ENCODE results near the gene TCF7L2.

TCF7L2 gene

GRCh38 chr10:113111260-113111659 is 161.2 kb downstream of the TCF7L2 start:
- Histone ChIP-seq H3K4me3 (ENCODE audit: low read depth, low read length, poor library complexity, severe bottlenecking) (no peak overlapping the region), H3F3A (ENCODE audit: insufficient read depth, low read length) (no peaks in the 10 kb centered on the region), H3K9ac (ENCODE audit: low read length) (no peak overlapping the region), H3K27me3 (ENCODE audit: insufficient read depth, low read length) (no peaks in the 10 kb centered on the region), H3K9me2 (ENCODE audit: low read depth, low read length) (no peaks in the 10 kb centered on the region), H3K36me3 (ENCODE audit: insufficient read depth, low read length) (no peaks in the 10 kb centered on the region), H3K79me2 (ENCODE audit: insufficient read depth, low read length) (no peaks in the 10 kb centered on the region), H4K20me1 (ENCODE audit: insufficient read depth, low read length) (no peaks in the 10 kb centered on the region), H2AFZ (ENCODE audit: low read length) (no peak overlapping the region), H3K27ac (ENCODE audit: low read depth, low read length, poor library complexity, severe bottlenecking) (no peak overlapping the region), H3K9me3 (ENCODE audit: low read length) (no peaks in the 10 kb centered on the region), H3K4me2 (ENCODE audit: low read length) (no peak overlapping the region), H3K4me1 (ENCODE audit: insufficient read depth, low read length, severe bottlenecking) (no peaks in the 10 kb centered on the region)
- TF ChIP-seq CTCF (IDR thresholded peaks at IDR 0.05; ENCODE audit: low read length) (no peak), EZH2 (IDR thresholded peaks at IDR 0.05; ENCODE audit: borderline replicate concordance, low read length) (no peak)

GRCh38 chr10:113111900-113112853 is 162.1 kb downstream of the TCF7L2 start:
- Histone ChIP-seq H3K4me3 (ENCODE audit: low read depth, low read length, poor library complexity, severe bottlenecking) (no peak overlapping the region), H3K4me2 (ENCODE audit: low read length) (no peak overlapping the region), H3K36me3 (ENCODE audit: insufficient read depth, low read length) (no peaks in the 10 kb centered on the region), H4K20me1 (ENCODE audit: insufficient read depth, low read length) (no peaks in the 10 kb centered on the region), H2AFZ (ENCODE audit: low read length) (no peak overlapping the region), H3K79me2 (ENCODE audit: insufficient read depth, low read length) (no peaks in the 10 kb centered on the region), H3K27ac (ENCODE audit: low read depth, low read length, poor library complexity, severe bottlenecking) (no peak overlapping the region), H3K27me3 (ENCODE audit: insufficient read depth, low read length) (no peaks in the 10 kb centered on the region), H3F3A (ENCODE audit: insufficient read depth, low read length) (no peaks in the 10 kb centered on the region), H3K4me1 (ENCODE audit: insufficient read depth, low read length, severe bottlenecking) (no peaks in the 10 kb centered on the region), H3K9ac (ENCODE audit: low read length) (no peak overlapping the region), H3K9me3 (ENCODE audit: low read length) (no peaks in the 10 kb centered on the region), H3K9me2 (ENCODE audit: low read depth, low read length) (no peaks in the 10 kb centered on the region)
- no peak for TF ChIP-seq CTCF (IDR thresholded peaks at IDR 0.05; ENCODE audit: low read length)
- no peak for TF ChIP-seq EZH2 (IDR thresholded peaks at IDR 0.05; ENCODE audit: borderline replicate concordance, low read length)

DNA sequence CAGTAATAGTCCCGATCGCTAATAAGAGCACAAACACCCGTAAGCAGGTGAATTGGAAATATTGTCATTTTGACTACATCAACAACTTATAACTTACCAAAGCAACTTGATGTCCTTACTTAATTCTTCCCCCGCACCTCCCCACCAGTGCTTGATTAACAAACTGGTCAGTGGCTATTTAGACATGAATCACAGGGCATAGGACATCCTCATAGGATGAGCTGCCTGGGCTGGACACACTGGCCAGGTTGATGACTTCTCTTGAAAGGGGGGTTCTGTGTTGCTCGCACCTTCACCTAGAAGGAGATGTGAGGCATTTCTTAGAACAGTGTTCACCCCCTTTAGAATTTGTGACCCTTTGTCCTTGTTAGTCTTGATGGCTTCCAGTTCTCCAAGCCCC is 163.2 kb downstream of the TCF7L2 start:
- Histone ChIP-seq H3K4me2 (ENCODE audit: low read length) (no peak overlapping the region), H3K9ac (ENCODE audit: low read length) (no peak overlapping the region), H3K9me3 (ENCODE audit: low read length) (no peaks in the 10 kb centered on the region), H3F3A (ENCODE audit: insufficient read depth, low read length) (no peaks in the 10 kb centered on the region), H3K36me3 (ENCODE audit: insufficient read depth, low read length) (no peaks in the 10 kb centered on the region), H2AFZ (ENCODE audit: low read length) (no peak overlapping the region), H3K9me2 (ENCODE audit: low read depth, low read length) (no peaks in the 10 kb centered on the region), H3K27ac (ENCODE audit: low read depth, low read length, poor library complexity, severe bottlenecking) (no peak overlapping the region), H3K4me3 (ENCODE audit: low read depth, low read length, poor library complexity, severe bottlenecking) (no peak overlapping the region), H3K27me3 (ENCODE audit: insufficient read depth, low read length) (no peaks in the 10 kb centered on the region), H4K20me1 (ENCODE audit: insufficient read depth, low read length) (no peaks in the 10 kb centered on the region), H3K4me1 (ENCODE audit: insufficient read depth, low read length, severe bottlenecking) (no peaks in the 10 kb centered on the region), H3K79me2 (ENCODE audit: insufficient read depth, low read length) (no peaks in the 10 kb centered on the region)
- TF ChIP-seq EZH2 (IDR thresholded peaks at IDR 0.05; ENCODE audit: borderline replicate concordance, low read length) (no peak), CTCF (IDR thresholded peaks at IDR 0.05; ENCODE audit: low read length) (no peak)
